D721Med (cell line): ENCODE measurements around the gene UBA3.

Experiments used
- DNase-seq: peaks from one replicate; pipeline ENCODE4 v3.0.0; 2011; ENCODE audit warnings: low spot score; ENCODE audit not compliant: insufficient read length
- FAIRE-seq: peaks from 2 replicates; lab custom pipeline; 2011; peaks lifted over from hg19 to GRCh38; lab: Jason Lieb, UNC
- TF ChIP-seq, protein P1 (sequence below): IDR thresholded peaks from 2 replicates; pipeline ENCODE4 v1.5.1; 2012; ENCODE audit warnings: mild to moderate bottlenecking, control low read depth; ENCODE audit not compliant: insufficient read depth; ENCODE audit errors: missing control alignments

UBA3 gene

DNA sequence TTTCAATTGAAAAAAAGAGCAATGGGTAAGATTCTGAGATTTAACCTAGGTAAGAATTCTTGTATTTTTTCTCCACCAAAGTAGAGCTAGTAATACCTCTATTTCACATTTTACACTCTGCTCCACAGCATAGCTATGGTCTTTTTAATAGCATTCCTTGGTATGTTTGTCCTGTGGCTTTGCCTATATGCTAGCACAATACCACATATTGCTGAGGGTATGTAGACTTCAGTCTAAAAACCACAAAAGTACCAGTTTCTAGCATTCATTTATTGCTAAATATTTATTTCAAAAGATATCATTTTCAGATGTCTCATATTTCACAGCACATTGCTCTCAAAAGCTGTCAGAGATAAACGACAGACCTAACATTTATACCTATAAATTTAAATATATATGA is 48.5 kb downstream of the UBA3 start:
- TF ChIP-seq, protein P1, sequence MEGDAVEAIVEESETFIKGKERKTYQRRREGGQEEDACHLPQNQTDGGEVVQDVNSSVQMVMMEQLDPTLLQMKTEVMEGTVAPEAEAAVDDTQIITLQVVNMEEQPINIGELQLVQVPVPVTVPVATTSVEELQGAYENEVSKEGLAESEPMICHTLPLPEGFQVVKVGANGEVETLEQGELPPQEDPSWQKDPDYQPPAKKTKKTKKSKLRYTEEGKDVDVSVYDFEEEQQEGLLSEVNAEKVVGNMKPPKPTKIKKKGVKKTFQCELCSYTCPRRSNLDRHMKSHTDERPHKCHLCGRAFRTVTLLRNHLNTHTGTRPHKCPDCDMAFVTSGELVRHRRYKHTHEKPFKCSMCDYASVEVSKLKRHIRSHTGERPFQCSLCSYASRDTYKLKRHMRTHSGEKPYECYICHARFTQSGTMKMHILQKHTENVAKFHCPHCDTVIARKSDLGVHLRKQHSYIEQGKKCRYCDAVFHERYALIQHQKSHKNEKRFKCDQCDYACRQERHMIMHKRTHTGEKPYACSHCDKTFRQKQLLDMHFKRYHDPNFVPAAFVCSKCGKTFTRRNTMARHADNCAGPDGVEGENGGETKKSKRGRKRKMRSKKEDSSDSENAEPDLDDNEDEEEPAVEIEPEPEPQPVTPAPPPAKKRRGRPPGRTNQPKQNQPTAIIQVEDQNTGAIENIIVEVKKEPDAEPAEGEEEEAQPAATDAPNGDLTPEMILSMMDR = no peak
- DNase-seq = no peak
- FAIRE-seq = no peak

DNA sequence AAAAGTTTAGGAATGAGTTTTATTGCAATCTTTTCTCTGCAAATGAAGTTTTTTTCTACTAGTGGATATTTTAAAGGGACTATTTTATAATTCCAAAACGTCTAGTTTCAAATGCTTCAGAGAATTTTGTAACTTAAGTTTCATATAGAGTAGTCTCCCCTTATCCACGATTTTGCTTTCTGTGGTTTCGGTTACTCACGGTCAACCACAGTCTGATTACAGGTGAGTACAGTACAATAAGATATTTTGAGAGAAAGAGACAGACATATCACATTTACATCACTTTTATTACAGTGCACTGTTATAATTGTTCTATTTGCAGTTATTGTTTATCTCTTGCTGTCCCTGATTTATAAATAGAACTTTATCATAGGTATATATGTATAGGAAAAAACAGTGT is 59.3 kb downstream of the UBA3 start:
- TF ChIP-seq, protein P1 = no peak
- FAIRE-seq = no peak
- no peak for DNase-seq

DNA sequence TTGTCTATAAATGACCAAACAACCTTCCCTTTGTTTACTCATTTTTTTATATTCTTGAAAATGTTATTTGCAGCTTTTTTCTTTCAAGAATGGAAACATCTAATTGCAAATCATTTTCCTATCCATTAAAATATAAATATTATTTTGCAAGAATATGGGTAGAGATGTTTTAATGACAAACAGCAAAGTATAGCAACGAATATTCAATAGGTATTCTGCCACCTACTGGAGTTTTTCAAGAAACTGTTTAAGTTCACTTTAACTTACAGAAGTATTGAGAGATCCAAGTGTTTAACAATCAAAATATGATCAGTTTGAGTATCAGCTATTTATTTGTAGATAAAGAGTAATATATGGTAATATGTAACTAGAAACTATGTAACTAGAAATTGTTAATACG is 59.7 kb downstream of the UBA3 start:
- TF ChIP-seq, protein P1 = peak; percentile 34
- DNase-seq = no peak
- FAIRE-seq = no peak

DNA sequence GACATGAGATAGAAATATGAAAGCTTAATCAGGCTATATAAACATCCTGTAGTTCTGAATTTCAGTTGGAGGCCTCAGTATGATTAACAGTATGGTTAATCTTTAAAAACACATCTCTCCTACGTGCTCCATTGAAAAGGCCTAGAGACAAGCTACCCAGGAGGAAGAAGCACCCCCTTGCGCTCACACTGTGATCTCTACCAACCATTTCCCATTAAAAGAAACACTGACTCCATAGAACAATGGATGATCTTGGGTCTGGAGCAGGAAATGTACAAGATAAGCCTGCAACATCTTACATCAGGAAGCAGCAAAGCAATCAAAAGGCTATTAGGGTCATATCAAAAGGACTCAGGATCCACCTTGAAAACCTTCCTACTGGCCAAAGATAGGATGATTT is 63.3 kb downstream of the UBA3 start:
- FAIRE-seq = no peak
- TF ChIP-seq, protein P1 = no peak
- DNase-seq = no peak

DNA sequence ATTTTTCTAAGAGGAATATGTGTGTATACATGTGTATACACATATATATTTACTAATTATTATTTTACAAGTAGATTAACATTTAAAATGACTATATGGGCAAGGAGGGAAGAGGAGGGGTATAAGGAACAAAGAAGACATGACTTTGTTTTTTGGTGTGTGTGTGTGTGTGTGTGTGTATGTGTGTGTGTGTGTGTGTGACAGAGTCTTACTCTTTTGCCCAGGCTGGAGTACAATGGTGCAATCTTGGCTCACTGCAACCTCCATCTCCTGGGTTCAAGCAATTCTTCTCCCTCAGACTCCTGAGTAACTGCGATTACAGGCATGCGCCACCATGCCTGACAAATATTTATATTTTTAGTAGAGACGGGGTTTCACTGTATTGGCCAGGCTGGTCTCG is 64.1 kb downstream of the UBA3 start:
- no peak for FAIRE-seq
- no peak for DNase-seq
- TF ChIP-seq, protein P1 = no peak

DNA sequence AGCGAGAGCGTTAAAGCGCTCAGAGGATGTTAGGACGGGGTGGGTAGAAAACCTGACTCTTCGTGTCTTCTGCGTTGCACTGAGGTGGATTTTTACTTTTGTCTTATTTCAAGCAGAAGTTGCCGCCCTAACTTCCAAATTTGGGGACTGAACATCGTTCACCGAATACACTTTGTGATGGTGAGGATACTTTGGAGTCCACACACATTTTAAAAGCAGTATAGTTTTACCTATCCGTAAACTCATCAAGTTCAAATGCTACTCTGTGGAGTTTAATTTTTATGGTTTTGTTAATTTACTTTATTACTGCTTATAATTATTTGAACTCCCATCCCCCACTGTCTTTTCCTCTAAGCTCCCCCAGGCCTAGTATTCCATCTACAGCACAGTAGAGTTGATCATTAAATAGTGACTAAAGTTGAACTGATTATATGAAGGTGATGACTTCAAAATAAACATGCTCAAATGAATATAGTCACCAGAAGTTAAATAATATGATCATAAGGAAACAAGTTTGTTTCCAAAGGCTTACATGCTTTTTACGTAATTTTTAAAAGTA is 66.1 kb downstream of the UBA3 start:
- TF ChIP-seq, protein P1 = no peak
- FAIRE-seq = no peak
- DNase-seq = no peak

DNA sequence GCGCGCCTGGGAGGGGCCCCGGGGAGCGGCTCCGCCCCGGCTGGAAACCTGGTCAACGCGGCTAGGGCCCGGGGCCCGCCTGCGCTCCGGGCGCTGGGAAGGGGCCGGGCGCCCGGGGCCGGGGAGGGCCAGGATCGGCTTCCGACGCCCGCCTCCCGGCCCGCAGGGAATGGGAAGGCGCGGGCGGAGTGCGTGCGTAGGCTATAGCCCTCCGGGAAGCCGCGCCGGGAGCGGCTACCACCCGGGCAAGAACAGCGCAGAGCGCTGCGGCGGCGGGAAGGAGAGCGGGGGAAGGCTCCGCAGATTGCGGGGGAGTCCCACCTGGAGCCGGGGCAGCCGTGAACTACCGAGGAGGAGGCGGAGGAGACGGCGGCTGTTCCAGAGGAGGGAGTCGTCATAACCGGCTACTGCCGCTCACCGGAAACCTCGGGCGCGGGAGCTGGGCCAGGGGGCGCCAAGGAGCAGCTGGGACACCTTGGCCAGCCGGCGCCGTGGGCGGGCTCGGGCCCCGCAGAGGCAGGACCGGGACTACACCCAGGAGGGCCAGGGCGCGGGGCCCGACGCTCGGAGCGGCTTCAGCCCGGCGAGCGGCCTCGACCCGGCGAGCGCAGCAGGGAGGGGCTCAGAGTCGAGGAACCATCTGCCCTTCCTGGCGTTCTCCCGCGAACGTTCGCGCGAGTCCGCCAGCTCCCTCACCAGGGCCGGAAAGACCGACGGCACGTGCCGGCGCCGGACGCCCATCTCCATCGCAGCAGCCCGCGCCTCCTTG is 66.7 kb downstream of the UBA3 start, which contains the start of gene EOGT:
Gene EOGT (minus strand): TSS at position 432 of the 769 bp plus-strand sequence. CDS start 3,838 bp downstream, outside the sequence.
- TF ChIP-seq, protein P1 = peak; percentile 64
- DNase-seq (peak; percentile 56), FAIRE-seq (no peak)
